Keratinocyte (primary cell): Measurements from ENCODE around the gene AKR1C3.

Experiments used
- EZH2 ChIP-seq: IDR thresholded peaks from one replicate; pipeline ENCODE4 v1.6.1; 2012; ENCODE audit warnings: inconsistent platforms, mild to moderate bottlenecking, low read length, moderate library complexity
- TF ChIP-seq, protein P1 (sequence below), 3 experiments: IDR thresholded peaks in 1 of 3; conservative IDR thresholded peaks in 1 of 3; optimal IDR thresholded peaks in 1 of 3; 2 replicates in 2 of 3; 3 replicates in 1 of 3; pipeline versions ENCODE3 to v1.5.1; 2011; ENCODE audit warnings: low read length in 3 of 3, mild to moderate bottlenecking in 3 of 3, moderate library complexity in 2 of 3, control low read depth in 1 of 3, inconsistent platforms in 1 of 3; ENCODE audit not compliant: insufficient read depth in 2 of 3; ENCODE audit errors: extremely low read depth in 1 of 3

GRCh38 chr10:5151076-5151475 lies 56.9 kb downstream of the AKR1C3 start:
- TF ChIP-seq, protein P1, sequence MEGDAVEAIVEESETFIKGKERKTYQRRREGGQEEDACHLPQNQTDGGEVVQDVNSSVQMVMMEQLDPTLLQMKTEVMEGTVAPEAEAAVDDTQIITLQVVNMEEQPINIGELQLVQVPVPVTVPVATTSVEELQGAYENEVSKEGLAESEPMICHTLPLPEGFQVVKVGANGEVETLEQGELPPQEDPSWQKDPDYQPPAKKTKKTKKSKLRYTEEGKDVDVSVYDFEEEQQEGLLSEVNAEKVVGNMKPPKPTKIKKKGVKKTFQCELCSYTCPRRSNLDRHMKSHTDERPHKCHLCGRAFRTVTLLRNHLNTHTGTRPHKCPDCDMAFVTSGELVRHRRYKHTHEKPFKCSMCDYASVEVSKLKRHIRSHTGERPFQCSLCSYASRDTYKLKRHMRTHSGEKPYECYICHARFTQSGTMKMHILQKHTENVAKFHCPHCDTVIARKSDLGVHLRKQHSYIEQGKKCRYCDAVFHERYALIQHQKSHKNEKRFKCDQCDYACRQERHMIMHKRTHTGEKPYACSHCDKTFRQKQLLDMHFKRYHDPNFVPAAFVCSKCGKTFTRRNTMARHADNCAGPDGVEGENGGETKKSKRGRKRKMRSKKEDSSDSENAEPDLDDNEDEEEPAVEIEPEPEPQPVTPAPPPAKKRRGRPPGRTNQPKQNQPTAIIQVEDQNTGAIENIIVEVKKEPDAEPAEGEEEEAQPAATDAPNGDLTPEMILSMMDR (optimal IDR thresholded peaks at IDR 0.05 in 1 of 3, IDR thresholded peaks at IDR 0.05 in 1 of 3, conservative IDR thresholded peaks at IDR 0.05 in 1 of 3; ENCODE audit: extremely low read depth in 1 of 3, insufficient read depth in 2 of 3, low read length in 3 of 3) = no peak
- TF ChIP-seq EZH2 = no peak
